Middle frontal gyrus (tissue), 1 donor: ENCODE data around the gene RELL1.

Source experiments
- DNase-seq: peaks from one replicate; pipeline ENCODE4 v3.0.0-alpha.2; 2015; ENCODE audit warnings: low spot score; ENCODE audit errors: extremely low spot score

The RELL1 gene

GRCh38 chr4:37601531-37601930 is 84.6 kb downstream of the RELL1 start:
- DNase-seq = no peak

GRCh38 chr4:37599092-37599790 is 86.9 kb downstream of the RELL1 start:
- no peak for DNase-seq

DNA sequence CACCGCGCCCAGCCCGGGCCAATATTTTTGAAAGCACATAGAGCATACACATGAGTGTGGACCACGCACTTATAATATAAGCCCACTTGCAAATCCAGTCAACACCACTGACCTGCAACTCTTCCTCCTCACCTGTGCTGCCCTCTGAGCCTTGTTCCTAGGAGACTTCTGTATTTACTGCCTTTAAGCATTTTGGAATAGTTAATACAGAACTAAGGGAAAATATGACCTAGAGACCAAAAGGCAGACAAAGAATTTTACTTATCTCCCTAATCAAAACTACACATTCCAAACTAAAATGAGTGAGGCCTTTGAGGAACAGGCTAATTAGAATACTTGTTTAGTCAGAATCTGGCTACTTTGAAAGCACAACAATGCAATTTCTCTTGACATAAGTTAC is 89.1 kb downstream of the RELL1 start:
- DNase-seq = no peak

GRCh38 chr4:37595875-37596680 is 90.1 kb downstream of the RELL1 start:
- no peak for DNase-seq

DNA sequence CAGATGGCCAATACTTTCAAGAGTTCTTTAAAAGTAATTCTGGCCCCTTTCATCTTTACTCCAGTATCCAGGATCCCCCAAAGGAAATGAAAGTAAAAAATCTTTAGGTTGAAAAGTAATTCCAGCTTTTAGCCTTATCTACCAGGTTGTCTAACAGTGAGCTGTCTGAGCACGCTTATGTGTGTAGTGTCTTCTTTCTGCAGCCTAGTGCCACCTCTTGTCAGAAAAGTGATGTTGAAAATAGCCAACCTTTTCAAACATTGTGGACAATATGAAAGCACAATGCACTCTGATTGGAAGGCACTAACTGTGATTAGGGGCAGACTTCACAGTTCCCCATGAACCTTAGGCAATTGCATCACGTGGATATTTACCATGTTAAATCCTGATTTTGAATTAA is 92.1 kb downstream of the RELL1 start:
- no peak for DNase-seq

DNA sequence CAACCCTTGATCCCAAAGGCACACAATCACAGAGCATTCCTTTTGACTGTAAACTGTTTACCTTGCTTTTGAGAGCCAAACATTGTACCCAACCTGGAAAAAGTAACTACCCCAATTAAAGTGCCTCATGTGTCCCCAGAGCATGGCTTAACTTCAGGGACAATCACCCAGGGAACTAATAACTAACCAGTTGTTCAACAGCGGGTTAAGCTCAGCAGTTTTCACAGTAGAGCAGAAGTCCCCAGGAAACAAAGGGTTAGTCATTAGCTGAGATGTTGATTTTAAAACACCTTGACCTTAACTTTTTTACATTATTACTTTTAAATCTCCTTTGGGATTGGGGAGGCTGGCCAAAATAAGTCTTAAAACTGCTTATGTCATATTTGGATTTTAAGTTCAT is 94.8 kb downstream of the RELL1 start:
- no peak for DNase-seq

GRCh38 chr4:37590016-37590415 is 96.2 kb downstream of the RELL1 start:
- DNase-seq = no peak

GRCh38 chr4:37588150-37588549 is 98.0 kb downstream of the RELL1 start:
- DNase-seq = no peak

DNA sequence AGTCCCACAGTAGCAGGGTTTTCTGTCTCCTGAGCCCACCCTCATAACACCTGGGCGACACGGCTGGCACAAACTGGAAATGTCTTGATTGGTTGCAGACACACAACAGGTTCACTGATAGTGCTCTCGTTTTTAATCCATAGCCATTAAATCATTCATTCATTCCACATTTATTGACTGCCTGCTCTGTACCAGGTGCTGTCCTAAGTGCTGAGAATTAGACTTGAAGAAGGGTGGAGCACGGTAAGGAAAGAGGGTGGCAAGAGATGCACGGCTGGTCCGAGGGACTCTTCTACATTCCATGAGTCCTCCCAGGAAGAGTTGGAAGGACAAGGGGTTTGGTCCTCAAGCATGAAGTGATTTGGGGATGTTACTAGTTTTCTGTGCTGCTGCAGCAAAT is 100.0 kb downstream of the RELL1 start:
- DNase-seq = no peak

GRCh38 chr4:37584493-37585060 is 101.6 kb downstream of the RELL1 start:
- no peak for DNase-seq

DNA sequence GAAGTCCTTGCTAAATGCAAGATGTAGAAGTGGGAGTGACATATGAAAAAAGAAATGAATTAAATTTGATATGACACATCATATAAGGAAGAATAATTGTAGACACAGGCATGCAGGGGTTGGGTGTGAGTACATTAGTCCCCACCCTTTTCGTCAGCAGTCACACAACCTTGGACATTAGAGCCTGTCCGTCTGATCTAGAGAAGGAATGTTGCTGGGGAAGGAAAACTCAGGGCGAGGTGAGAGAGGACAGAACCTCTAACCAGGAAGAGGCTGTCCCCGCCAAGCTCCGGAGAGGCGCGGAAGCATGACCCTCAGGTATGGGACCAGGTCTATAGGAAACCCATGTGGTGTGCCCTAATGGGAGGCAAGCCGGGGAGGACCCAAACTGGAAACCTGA is 102.1 kb downstream of the RELL1 start:
- DNase-seq = no peak

DNA sequence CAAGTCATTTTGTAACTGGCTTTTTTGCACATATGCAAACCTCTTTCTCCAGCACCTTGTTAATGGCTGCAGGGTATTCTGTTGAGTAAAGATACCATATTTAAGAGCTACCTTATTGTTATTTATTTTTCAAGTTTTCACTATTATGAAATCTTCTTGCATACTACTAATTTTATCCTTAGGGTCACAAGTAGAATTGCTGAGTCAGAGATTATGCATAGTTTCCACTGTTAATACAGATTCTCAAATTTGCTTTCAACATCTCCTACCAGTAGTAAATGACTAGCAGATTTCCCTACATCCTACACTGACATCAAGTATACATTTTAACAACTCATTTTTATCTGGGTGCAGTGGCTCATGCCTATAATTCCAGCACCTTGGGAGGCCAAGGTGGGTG is 112.6 kb downstream of the RELL1 start:
- no peak for DNase-seq

GRCh38 chr4:37568489-37568888 is 117.7 kb downstream of the RELL1 start:
- DNase-seq = no peak

DNA sequence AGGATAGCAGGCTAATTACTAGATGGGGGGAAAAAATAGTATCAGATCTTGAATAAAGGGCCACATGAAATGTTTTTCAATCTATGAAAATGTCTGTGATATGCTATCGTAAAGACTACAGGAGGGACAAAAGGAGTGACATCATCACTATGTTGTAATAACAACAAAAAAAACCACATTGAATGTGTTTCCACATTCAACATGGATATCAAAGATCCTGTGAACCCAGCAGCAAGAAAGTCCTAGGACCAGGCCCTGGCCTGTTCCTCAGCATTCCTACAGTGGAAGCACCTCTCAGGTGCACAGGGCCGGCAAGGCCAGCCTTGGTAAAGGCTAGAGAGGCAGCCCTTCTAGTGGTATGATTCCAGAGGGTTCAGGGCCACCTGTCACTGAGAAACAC is 118.3 kb downstream of the RELL1 start:
- DNase-seq = no peak

GRCh38 chr4:37562592-37562991 is 123.6 kb downstream of the RELL1 start:
- no peak for DNase-seq

DNA sequence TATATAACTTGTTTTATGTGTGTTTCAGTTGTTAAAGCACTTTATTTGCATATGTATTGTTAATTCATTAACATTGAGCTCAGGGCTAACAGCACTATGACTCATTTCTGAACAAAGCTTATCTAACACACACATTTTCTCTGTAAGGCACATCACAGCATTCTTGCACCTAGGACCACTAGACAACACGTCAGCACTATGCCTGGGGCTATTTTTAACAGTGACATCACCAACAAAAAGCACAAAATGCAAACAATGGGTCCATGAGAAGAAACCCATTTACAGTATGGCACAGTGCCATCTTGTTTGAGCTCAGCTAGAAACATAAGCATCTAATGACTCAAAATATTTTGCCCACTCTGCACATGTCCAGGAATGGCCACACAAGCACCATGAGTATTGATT is 124.4 kb downstream of the RELL1 start:
- no peak for DNase-seq

- no peak for DNase-seq
Measured at GRCh38 chr4:37561196-37561802, 124.9 kb downstream of the RELL1 start.
